ENCODE measurements around the gene SGCG.

DNA sequence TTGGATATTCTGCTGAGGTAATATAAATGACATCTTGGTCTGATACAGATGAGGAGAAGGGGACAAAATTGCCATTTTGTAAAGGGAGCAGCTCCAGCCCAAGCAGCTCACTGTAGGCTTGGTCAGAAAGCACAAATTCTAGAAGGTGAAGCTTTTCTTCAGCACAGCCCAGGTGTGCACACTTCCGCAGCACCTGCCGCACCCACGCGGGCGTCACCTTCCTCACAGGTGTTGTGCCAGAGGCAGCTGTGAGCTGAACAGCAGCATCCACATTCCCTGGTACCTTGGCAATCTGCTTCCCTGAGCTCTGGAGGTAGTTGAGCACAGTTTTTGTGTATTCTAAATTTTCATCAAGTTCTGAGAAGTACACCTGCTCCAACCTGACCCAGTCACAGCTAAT is 173.7 kb downstream of the SGCG start:
- TF ChIP-seq, protein P1, sequence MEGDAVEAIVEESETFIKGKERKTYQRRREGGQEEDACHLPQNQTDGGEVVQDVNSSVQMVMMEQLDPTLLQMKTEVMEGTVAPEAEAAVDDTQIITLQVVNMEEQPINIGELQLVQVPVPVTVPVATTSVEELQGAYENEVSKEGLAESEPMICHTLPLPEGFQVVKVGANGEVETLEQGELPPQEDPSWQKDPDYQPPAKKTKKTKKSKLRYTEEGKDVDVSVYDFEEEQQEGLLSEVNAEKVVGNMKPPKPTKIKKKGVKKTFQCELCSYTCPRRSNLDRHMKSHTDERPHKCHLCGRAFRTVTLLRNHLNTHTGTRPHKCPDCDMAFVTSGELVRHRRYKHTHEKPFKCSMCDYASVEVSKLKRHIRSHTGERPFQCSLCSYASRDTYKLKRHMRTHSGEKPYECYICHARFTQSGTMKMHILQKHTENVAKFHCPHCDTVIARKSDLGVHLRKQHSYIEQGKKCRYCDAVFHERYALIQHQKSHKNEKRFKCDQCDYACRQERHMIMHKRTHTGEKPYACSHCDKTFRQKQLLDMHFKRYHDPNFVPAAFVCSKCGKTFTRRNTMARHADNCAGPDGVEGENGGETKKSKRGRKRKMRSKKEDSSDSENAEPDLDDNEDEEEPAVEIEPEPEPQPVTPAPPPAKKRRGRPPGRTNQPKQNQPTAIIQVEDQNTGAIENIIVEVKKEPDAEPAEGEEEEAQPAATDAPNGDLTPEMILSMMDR (IDR thresholded peaks at IDR 0.05) = no peak
- TF ChIP-seq POLR2A (IDR thresholded peaks at IDR 0.05) = no peak

Data from sigmoid colon (tissue), 3 donors.